ENCODE measurements around the gene NDE1. TPM values are rescaled to one million over a fixed set of nuclear protein-coding genes. Genes with fewer than 3 reads are reported as not detected.

NDE1 gene
- total and polyA plus RNA-seq, 4 donors, result 2.5 to 17.3 (median 4.4) TPM

DNA sequence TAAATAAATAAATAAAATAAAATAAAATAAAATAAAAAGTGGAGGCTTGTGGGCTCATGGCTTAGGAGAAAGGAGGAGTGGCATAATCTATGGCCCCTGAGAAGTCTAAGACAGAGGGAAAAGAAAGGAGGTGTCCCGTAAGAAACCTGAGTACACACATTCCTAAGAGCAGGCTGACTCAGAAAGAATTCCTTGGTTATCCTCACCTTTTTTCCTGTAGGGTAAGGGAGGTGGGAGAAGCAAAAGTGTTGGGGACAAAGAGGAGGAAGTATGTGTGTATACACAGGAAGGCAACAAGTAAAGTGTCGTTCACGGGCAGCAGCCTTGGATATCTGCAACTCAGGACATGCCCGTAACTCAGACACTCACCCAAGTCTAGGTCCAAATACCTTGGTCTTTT is 36.4 kb upstream of the NDE1 start:
- no peaks in the 10 kb centered on the region for H3K27me3 ChIP-seq (ENCODE audit: control insufficient read depth in 4 of 4, insufficient read depth in 4 of 4, low read length in 3 of 4)
- TF ChIP-seq RAD21 (IDR thresholded peaks at IDR 0.05), result no peak
- TF ChIP-seq RXRA (IDR thresholded peaks at IDR 0.05), result no peak
- no peak for TF ChIP-seq SP1 (IDR thresholded peaks at IDR 0.05)
- TF ChIP-seq ATF3 (IDR thresholded peaks at IDR 0.05), result no peak
- TF ChIP-seq NR2F2 (IDR thresholded peaks at IDR 0.05), result no peak
- no peak for TF ChIP-seq FOXA2 (IDR thresholded peaks at IDR 0.05)
- no peak for TF ChIP-seq GABPA (IDR thresholded peaks at IDR 0.05 in 1 of 2, conservative IDR thresholded peaks at IDR 0.05 in 1 of 2)
- no peak for TF ChIP-seq FOXA1 (IDR thresholded peaks at IDR 0.05)
- no peak for TF ChIP-seq HNF4A (conservative IDR thresholded peaks at IDR 0.05)
- TF ChIP-seq, protein P1, sequence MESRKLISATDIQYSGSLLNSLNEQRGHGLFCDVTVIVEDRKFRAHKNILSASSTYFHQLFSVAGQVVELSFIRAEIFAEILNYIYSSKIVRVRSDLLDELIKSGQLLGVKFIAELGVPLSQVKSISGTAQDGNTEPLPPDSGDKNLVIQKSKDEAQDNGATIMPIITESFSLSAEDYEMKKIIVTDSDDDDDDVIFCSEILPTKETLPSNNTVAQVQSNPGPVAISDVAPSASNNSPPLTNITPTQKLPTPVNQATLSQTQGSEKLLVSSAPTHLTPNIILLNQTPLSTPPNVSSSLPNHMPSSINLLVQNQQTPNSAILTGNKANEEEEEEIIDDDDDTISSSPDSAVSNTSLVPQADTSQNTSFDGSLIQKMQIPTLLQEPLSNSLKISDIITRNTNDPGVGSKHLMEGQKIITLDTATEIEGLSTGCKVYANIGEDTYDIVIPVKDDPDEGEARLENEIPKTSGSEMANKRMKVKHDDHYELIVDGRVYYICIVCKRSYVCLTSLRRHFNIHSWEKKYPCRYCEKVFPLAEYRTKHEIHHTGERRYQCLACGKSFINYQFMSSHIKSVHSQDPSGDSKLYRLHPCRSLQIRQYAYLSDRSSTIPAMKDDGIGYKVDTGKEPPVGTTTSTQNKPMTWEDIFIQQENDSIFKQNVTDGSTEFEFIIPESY (IDR thresholded peaks at IDR 0.05), result no peak
- TF ChIP-seq JUND (IDR thresholded peaks at IDR 0.05), result no peak
- TF ChIP-seq HNF4G (IDR thresholded peaks at IDR 0.05), result no peak
- TF ChIP-seq TAF1 (conservative IDR thresholded peaks at IDR 0.05), result no peak
- H3K27ac ChIP-seq (ENCODE audit: low read depth in 1 of 2, low read length in 2 of 2), result no peak overlapping the region
- H3K9ac ChIP-seq (ENCODE audit: low read depth in 1 of 2, low read length in 2 of 2), result no peak overlapping the region
- peaks cover 15 to 61% (median 41%) of the 10 kb centered on the region in 4 donors for H3K36me3 ChIP-seq (ENCODE audit: control insufficient read depth in 4 of 4, insufficient read depth in 3 of 4, low read depth in 1 of 4, low read length in 3 of 4)
- DNase-seq (ENCODE audit: low spot score), result no peak
- peaks cover 2 to 19% (median 13%) of the 10 kb centered on the region in 4 donors for H3K4me1 ChIP-seq (ENCODE audit: control insufficient read depth in 4 of 4, insufficient read depth in 4 of 4, low read length in 3 of 4)
- no peak overlapping the region for H3K4me3 ChIP-seq (ENCODE audit: low read depth in 1 of 3, low read length in 3 of 3)
- 92% methylated on average over 4 of the region's 4 CpGs for WGBS
- H3K9me3 ChIP-seq (ENCODE audit: control insufficient read depth in 4 of 4, low read length in 3 of 4), result no peaks in the 10 kb centered on the region

- H3K9me3 ChIP-seq (ENCODE audit: control insufficient read depth in 4 of 4, low read length in 3 of 4), result no peaks in the 10 kb centered on the region
- H3K27ac ChIP-seq (ENCODE audit: low read depth in 1 of 2, low read length in 2 of 2), result no peak overlapping the region
- H3K4me1 ChIP-seq (ENCODE audit: control insufficient read depth in 4 of 4, insufficient read depth in 4 of 4, low read length in 3 of 4), result peaks cover 0 to 8% (median 2%) of the 10 kb centered on the region in 4 donors
- no peak for DNase-seq (ENCODE audit: low spot score)
- H3K27me3 ChIP-seq (ENCODE audit: control insufficient read depth in 4 of 4, insufficient read depth in 4 of 4, low read length in 3 of 4), result no peaks in the 10 kb centered on the region
- TF ChIP-seq GABPA (IDR thresholded peaks at IDR 0.05 in 1 of 2, conservative IDR thresholded peaks at IDR 0.05 in 1 of 2) (no peak), REST (IDR thresholded peaks at IDR 0.05) (no peak), YY1 (IDR thresholded peaks at IDR 0.05) (no peak), HNF4A (conservative IDR thresholded peaks at IDR 0.05) (no peak), FOXA1 (IDR thresholded peaks at IDR 0.05) (no peak), MAX (IDR thresholded peaks at IDR 0.05) (no peak)
- TF ChIP-seq, protein P2, sequence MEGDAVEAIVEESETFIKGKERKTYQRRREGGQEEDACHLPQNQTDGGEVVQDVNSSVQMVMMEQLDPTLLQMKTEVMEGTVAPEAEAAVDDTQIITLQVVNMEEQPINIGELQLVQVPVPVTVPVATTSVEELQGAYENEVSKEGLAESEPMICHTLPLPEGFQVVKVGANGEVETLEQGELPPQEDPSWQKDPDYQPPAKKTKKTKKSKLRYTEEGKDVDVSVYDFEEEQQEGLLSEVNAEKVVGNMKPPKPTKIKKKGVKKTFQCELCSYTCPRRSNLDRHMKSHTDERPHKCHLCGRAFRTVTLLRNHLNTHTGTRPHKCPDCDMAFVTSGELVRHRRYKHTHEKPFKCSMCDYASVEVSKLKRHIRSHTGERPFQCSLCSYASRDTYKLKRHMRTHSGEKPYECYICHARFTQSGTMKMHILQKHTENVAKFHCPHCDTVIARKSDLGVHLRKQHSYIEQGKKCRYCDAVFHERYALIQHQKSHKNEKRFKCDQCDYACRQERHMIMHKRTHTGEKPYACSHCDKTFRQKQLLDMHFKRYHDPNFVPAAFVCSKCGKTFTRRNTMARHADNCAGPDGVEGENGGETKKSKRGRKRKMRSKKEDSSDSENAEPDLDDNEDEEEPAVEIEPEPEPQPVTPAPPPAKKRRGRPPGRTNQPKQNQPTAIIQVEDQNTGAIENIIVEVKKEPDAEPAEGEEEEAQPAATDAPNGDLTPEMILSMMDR (IDR thresholded peaks at IDR 0.05; ENCODE audit: low read depth, low read length, missing input control), result no peak
- TF ChIP-seq, protein P1 (IDR thresholded peaks at IDR 0.05), result no peak
- H3K9ac ChIP-seq (ENCODE audit: low read depth in 1 of 2, low read length in 2 of 2), result no peak overlapping the region
- 95% methylated on average over 4 of the region's 4 CpGs for WGBS
- H3K4me3 ChIP-seq (ENCODE audit: low read depth in 1 of 3, low read length in 3 of 3), result no peak overlapping the region
- peaks cover 17 to 72% (median 56%) of the 10 kb centered on the region in 4 donors for H3K36me3 ChIP-seq (ENCODE audit: control insufficient read depth in 4 of 4, insufficient read depth in 3 of 4, low read depth in 1 of 4, low read length in 3 of 4)
Observed at GRCh38 chr16:15616012-15616411, 34.0 kb upstream of the NDE1 start.

Measured in liver (tissue), 9 donors.